Cardiac fibroblast (primary cell): ENCODE data around the gene SLC25A21.

ENCODE experiments used
- DNase-seq, 2 donors: peaks; one replicate each; pipeline versions ENCODE4 v3.0.0 to v3.0.0-alpha.2; 2010; ENCODE audit warnings: low read depth in 2 of 2
- H3K4me3 ChIP-seq, 2 donors: replicated peaks in 1 of 2; 1 replicate in 1 of 2; 2 replicates in 1 of 2; pipeline ENCODE4 v1.5.1; 2011; ENCODE audit warnings: low read depth in 2 of 2, low read length in 2 of 2, mild to moderate bottlenecking in 2 of 2, moderate library complexity in 1 of 2
- TF ChIP-seq, protein P1 (sequence below): IDR thresholded peaks from one replicate; pipeline ENCODE4 v1.5.1; 2011; ENCODE audit warnings: low read depth, mild to moderate bottlenecking, low read length, inconsistent platforms

Gene SLC25A21

DNA sequence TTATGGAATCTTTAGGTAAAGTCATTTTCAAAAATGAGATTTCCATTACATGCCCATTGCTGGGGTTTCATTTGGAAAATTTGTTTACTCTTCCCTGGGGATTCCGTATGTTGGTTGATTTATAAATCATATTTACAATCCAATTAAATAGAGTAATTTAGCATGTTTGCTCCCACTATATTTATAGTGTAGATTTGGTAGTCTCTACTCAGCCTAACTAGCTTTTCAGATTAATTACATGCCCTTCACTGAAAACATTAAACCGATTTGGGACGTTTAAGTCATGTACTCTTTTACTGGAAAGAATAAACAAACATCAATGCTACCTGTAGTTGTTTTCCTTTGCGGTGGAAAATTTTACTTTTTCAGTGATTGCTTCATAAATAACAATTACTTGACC is 500.3 kb downstream of the SLC25A21 start:
- no peak overlapping the region for H3K4me3 ChIP-seq
- DNase-seq = no peak
- TF ChIP-seq, protein P1, sequence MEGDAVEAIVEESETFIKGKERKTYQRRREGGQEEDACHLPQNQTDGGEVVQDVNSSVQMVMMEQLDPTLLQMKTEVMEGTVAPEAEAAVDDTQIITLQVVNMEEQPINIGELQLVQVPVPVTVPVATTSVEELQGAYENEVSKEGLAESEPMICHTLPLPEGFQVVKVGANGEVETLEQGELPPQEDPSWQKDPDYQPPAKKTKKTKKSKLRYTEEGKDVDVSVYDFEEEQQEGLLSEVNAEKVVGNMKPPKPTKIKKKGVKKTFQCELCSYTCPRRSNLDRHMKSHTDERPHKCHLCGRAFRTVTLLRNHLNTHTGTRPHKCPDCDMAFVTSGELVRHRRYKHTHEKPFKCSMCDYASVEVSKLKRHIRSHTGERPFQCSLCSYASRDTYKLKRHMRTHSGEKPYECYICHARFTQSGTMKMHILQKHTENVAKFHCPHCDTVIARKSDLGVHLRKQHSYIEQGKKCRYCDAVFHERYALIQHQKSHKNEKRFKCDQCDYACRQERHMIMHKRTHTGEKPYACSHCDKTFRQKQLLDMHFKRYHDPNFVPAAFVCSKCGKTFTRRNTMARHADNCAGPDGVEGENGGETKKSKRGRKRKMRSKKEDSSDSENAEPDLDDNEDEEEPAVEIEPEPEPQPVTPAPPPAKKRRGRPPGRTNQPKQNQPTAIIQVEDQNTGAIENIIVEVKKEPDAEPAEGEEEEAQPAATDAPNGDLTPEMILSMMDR = no peak

DNA sequence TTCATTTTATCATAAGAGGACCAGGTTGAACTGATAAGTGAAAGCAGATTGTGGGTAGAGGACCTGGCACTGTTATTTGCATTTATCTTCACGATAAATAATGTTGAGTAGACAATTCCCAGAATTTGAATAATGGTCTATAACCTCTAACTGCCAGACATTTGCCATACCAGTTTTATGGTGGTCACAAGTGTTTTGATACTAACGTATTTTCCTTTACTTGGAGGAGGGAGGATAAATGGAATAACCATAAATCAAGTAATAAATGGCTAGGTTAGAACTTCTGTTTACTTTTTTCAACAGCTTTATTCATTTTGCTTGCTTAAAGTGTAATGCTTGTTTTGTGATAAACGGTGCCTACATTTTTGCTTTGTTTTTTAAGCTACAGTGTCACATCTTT is 501.3 kb downstream of the SLC25A21 start:
- no peak for DNase-seq
- TF ChIP-seq, protein P1 = no peak
- no peak overlapping the region for H3K4me3 ChIP-seq

DNA sequence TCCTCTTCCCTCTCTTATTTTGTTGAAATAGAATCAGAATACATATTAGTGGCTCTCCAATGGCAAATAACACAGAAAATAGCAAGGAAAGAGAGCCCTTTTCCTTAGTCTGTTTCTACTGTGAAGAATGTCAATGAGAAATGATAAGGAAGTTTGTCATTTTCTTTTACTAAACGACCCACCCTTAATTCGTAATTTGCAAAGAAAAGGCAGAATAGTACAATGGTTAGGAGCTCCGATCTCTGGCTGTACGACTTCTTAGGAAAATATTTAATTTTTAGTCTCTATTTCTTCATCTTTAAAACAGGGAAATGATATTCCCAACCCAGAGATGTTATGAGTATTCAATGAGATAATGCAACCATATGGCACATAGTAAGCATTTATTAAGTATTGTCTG is 504.7 kb downstream of the SLC25A21 start:
- no peak for DNase-seq
- TF ChIP-seq, protein P1 = no peak
- H3K4me3 ChIP-seq = no peak overlapping the region

DNA sequence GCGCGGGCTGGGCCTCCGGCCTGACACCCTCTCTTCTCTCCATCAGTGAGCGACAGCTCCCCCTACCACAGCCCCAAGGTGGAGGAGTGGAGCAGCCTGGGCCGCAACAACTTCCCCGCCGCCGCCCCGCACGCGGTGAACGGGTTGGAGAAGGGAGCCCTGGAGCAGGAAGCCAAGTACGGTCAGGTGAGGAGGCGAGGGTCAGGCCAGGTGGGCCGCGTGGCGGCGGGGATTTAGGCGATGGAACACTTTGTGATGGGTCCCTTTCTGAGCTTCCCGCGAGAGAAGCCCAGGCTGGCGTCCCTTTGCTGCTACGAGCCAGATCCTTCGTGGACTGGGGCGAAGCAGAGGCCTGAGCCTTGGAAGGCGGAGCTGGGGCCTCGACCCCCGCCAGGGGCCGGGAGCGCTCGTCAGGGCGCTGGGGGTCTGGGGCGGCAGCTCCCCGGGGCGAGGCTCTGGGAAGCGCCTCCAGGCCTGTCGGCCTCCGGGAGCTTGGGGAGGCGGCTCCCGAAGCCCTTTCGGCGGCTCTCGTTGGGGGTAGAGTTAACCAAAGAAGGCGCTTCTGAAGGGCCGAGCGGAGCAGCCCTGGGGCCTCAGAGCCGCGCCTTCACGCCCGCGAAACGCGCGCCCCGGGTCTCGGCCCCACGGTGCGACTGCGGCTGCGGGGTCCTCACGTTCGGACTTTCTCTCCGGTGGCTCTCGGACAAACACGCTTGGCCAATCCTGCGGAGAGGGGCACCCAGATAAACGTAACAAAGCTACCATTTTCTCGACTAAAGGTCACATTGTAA is 505.8 kb downstream of the SLC25A21 start:
- no peak overlapping the region for H3K4me3 ChIP-seq
- TF ChIP-seq, protein P1 = no peak
- no peak for DNase-seq

DNA sequence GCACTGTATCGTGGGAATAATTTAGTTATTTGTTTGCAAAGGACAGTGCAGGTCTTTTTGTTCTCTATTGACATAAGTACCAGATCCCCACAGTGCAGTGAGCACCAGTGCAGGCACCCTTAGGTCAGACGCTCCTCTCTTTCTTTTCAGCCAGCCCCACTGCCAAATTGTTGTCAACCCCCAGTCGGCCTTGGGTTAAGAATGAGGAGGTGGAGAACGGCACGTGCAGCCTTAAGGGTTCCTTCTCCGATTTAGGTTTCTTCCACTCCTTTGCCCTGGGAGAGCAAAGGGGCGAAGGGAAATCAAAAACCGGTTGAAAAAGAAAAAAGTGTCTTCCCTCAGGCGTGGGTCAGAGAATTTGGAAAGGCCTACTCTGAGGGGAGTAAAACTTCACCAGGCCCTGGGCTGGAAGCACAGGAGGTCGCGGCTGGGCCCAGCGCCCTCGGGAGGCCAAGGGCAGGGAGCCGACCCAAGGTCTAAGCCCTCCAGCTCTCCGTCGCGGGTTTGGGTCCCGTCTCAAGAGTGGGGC is 506.5 kb downstream of the SLC25A21 start:
- no peak overlapping the region for H3K4me3 ChIP-seq
- TF ChIP-seq, protein P1 = no peak
- no peak for DNase-seq

DNA sequence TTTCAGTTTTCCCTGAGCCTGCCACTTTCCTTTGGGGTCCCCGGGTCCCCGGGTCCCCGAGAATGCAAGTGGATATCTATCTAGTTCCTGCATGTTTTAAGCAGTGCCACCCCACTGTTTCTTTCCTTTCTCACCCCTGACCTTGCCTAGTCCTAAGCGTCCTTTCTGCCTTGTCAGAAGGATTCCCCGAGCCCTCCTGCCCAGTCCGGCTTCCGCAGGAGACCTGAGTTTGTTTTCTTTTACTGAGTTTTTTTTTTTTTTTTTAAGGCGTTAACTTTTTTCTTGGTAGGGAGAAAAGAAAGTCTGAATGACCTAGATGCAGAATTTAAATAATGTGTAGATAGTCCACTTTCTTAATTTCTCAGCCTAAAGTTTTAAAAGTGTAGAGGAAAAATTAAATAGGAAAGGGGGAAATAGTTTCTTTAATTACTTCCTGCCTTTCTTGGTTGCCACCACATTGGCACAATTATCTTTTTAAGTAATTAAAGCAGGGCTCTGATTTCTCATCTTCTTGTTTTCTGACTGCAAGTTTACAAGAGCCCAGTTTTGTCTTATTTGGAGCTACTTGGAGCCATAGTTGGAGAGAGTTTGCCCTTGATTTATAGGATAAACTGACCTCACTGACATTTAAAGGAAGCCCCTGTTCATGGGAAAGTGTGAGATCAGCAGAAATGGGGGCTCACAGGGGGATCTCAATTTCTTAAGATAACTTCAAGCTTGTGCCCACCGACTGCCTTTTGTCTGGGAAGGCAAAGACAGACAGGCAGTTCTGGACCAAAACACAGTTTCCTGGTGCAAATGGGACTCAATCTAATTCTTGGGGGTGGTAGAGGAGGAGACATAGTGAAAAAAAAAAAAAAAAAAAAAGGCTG is 507.8 kb downstream of the SLC25A21 start:
- TF ChIP-seq, protein P1 = no peak
- no peak overlapping the region for H3K4me3 ChIP-seq
- no peak for DNase-seq
